GM12878 (cell line): ENCODE measurements around the gene WWOX. TPM values are rescaled to one million over a fixed set of nuclear protein-coding genes. Genes with fewer than 3 reads are reported as not detected.

Experiments
- ASH2L ChIP-seq: fragments of 300-600, 200-600 bp; sonication (generic); IDR thresholded peaks from 2 replicates; pipeline ENCODE4 v1.6.1; 2017; ENCODE audit warnings: low read depth, mild to moderate bottlenecking, borderline replicate concordance
- BACH1 ChIP-seq: fragments of 450-650 bp; IDR thresholded peaks from 2 replicates; pipeline ENCODE4 v1.6.1; 2017; ENCODE audit warnings: mild to moderate bottlenecking, borderline replicate concordance
- CBFB ChIP-seq: IDR thresholded peaks from 2 replicates; pipeline ENCODE4 v1.6.1; 2016; ENCODE audit warnings: antibody characterized with exemption, low read depth
- CHD4 ChIP-seq: fragments of 200-600 bp; sonication (generic); IDR thresholded peaks from 2 replicates; pipeline ENCODE4 v1.6.1; 2016; ENCODE audit warnings: mild to moderate bottlenecking
- NFYA ChIP-seq: IDR thresholded peaks from 2 replicates; pipeline ENCODE4 v1.6.1; 2011; ENCODE audit warnings: low read depth, mild to moderate bottlenecking, low read length, improper control_type of control experiment, borderline replicate concordance
- PML ChIP-seq: IDR thresholded peaks from 2 replicates; pipeline ENCODE4 v1.6.1; 2012; ENCODE audit warnings: low read length, inconsistent platforms
- POLR2AphosphoS5 ChIP-seq: IDR thresholded peaks from 2 replicates; pipeline ENCODE4 v1.6.1; 2011; ENCODE audit warnings: mild to moderate bottlenecking, low read length, inconsistent platforms
- POU2F2 ChIP-seq: IDR thresholded peaks from 3 replicates; pipeline ENCODE4 v1.6.1; 2011; ENCODE audit warnings: low read depth, mild to moderate bottlenecking, low read length, borderline replicate concordance
- RFX5 ChIP-seq: IDR thresholded peaks from 2 replicates; pipeline ENCODE4 v1.6.1; 2011; ENCODE audit warnings: low read depth, low read length, improper control_type of control experiment
- SIX5 ChIP-seq: IDR thresholded peaks from 2 replicates; pipeline ENCODE4 v1.6.1; 2011; ENCODE audit warnings: mild to moderate bottlenecking, low read depth, low read length, moderate library complexity; ENCODE audit not compliant: severe bottlenecking
- SMARCA5 ChIP-seq: fragments of 450-650 bp; IDR thresholded peaks from 2 replicates; pipeline ENCODE4 v1.6.1; 2017; ENCODE audit warnings: mild to moderate bottlenecking
- SP1 ChIP-seq: IDR thresholded peaks from one replicate; pipeline ENCODE4 v1.6.1; 2011; ENCODE audit warnings: low read depth, low read length
- SUZ12 ChIP-seq: fragments of 200-600 bp; sonication (generic); IDR thresholded peaks from one replicate; pipeline ENCODE4 v1.6.1; 2018; ENCODE audit warnings: antibody characterized with exemption, mild to moderate bottlenecking; ENCODE audit not compliant: unreplicated experiment
- WRNIP1 ChIP-seq: IDR thresholded peaks from 2 replicates; pipeline ENCODE4 v1.6.1; 2011; ENCODE audit warnings: low read depth, low read length, improper control_type of control experiment, borderline replicate concordance
- ZNF622 ChIP-seq: fragments of 450-650 bp; IDR thresholded peaks from 2 replicates; pipeline ENCODE4 v1.6.1; 2017; ENCODE audit warnings: mild to moderate bottlenecking, inconsistent platforms
- polyA plus RNA-seq, 11 experiments: library from polyadenylated mRNA; depleted of rRNA in 4 of 11; unstranded in 6 of 11; stranded (reverse) in 5 of 11; fragments of >200 nt; fragmentation: Nextera tagmentation in 4 of 11; fragmentation: Illumina TruSeq in 1 of 11; extraction: Ambion mirVana in 4 of 11; extraction: Trizol in 1 of 11; gene quantifications; 1 replicate in 1 of 11; 2 replicates in 10 of 11; pipeline versions ENCODE4 v1.2.1 to v1.2.3, GENCODE V29; 2011 to 2016; ENCODE audit warnings: inconsistent platforms in 2 of 11, missing spikeins in 2 of 11, low read depth in 1 of 11
- total RNA-seq, 4 experiments: library from RNA; depleted of rRNA in 3 of 4; stranded (reverse); fragments of >200 nt in 3 of 4; fragmentation: Illumina TruSeq in 1 of 4; extraction: Trizol in 1 of 4; gene quantifications; 2 replicates each; pipeline versions ENCODE4 v1.2.1 to v1.2.3, GENCODE V29; 2013 to 2021
- TF ChIP-seq, protein P1 (sequence below): IDR thresholded peaks from 2 replicates; pipeline ENCODE4 v1.6.1; 2012; ENCODE audit warnings: low read length, inconsistent platforms
- TF ChIP-seq, protein P2 (sequence below): fragments of 450-650 bp; IDR thresholded peaks from 2 replicates; pipeline ENCODE4 v1.6.1; 2016; ENCODE audit warnings: mild to moderate bottlenecking
- TF ChIP-seq, protein P3 (sequence below): IDR thresholded peaks from 2 replicates; pipeline ENCODE4 v1.6.1; 2011; ENCODE audit warnings: low read depth, low read length, improper control_type of control experiment, borderline replicate concordance
- TF ChIP-seq, protein P4 (sequence below): fragments of 450-650 bp; IDR thresholded peaks from 2 replicates; pipeline ENCODE4 v1.6.1; 2017; ENCODE audit warnings: mild to moderate bottlenecking
- TF ChIP-seq, protein P5 (sequence below): fragments of 450-650 bp; formaldehyde crosslinking; IDR thresholded peaks from 2 replicates; pipeline ENCODE4 v1.4.0; 2022; ENCODE audit warnings: mild to moderate bottlenecking, moderate library complexity
- TF ChIP-seq, protein P6 (sequence below): fragments of 450-650 bp; IDR thresholded peaks from 2 replicates; pipeline ENCODE4 v1.6.1; 2017; ENCODE audit warnings: mild to moderate bottlenecking, low read depth, inconsistent platforms; ENCODE audit not compliant: poor library complexity, severe bottlenecking

Gene WWOX
- total and polyA plus RNA-seq, 10 of the 15 experiments (the other 5 are each of a cell fraction or from before 2014, with no cell fraction given): 2.8 to 24.4 (median 17.8) TPM

DNA sequence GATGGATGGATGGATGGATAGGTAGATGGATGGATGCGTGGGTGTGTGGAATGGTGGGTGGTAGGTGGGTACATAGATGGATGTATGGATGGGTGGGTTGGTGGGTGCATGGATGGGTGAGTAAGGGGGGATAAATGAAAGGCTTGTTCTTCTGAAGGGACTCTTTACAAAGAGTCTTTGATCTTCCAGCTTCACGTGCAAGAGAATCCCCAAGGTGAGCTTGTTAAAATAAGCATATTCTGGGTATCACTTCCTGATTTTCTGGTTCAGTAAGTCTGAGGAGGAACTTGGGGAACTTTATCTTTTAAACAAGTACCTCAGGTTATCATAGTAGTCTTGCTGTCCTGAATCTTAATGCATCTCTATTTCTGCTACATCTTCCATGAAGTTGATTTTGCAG, 862.0 kb downstream of the WWOX start (continued):
- TF ChIP-seq SUZ12 (no peak), SMARCA5 (no peak), ASH2L (no peak), CBFB (no peak), NFYA (no peak), PML (no peak), RFX5 (no peak), WRNIP1 (no peak), SIX5 (no peak), CHD4 (no peak), SP1 (no peak), POLR2AphosphoS5 (no peak), ZNF622 (no peak), BACH1 (0 out of 2 replicates have a peak, but pooled peaks have one; percentile 26), POU2F2 (peak; percentile 27; the same call in 1 of the 3 replicates)
- TF ChIP-seq, protein P1, sequence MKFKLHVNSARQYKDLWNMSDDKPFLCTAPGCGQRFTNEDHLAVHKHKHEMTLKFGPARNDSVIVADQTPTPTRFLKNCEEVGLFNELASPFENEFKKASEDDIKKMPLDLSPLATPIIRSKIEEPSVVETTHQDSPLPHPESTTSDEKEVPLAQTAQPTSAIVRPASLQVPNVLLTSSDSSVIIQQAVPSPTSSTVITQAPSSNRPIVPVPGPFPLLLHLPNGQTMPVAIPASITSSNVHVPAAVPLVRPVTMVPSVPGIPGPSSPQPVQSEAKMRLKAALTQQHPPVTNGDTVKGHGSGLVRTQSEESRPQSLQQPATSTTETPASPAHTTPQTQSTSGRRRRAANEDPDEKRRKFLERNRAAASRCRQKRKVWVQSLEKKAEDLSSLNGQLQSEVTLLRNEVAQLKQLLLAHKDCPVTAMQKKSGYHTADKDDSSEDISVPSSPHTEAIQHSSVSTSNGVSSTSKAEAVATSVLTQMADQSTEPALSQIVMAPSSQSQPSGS: peak; percentile 77; the same call in 1 of the 2 replicates
- TF ChIP-seq, protein P2, sequence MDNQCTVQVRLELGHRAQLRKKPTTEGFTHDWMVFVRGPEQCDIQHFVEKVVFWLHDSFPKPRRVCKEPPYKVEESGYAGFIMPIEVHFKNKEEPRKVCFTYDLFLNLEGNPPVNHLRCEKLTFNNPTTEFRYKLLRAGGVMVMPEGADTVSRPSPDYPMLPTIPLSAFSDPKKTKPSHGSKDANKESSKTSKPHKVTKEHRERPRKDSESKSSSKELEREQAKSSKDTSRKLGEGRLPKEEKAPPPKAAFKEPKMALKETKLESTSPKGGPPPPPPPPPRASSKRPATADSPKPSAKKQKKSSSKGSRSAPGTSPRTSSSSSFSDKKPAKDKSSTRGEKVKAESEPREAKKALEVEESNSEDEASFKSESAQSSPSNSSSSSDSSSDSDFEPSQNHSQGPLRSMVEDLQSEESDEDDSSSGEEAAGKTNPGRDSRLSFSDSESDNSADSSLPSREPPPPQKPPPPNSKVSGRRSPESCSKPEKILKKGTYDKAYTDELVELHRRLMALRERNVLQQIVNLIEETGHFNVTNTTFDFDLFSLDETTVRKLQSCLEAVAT: no peak
- TF ChIP-seq, protein P3, sequence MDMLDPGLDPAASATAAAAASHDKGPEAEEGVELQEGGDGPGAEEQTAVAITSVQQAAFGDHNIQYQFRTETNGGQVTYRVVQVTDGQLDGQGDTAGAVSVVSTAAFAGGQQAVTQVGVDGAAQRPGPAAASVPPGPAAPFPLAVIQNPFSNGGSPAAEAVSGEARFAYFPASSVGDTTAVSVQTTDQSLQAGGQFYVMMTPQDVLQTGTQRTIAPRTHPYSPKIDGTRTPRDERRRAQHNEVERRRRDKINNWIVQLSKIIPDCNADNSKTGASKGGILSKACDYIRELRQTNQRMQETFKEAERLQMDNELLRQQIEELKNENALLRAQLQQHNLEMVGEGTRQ: no peak
- TF ChIP-seq, protein P4, sequence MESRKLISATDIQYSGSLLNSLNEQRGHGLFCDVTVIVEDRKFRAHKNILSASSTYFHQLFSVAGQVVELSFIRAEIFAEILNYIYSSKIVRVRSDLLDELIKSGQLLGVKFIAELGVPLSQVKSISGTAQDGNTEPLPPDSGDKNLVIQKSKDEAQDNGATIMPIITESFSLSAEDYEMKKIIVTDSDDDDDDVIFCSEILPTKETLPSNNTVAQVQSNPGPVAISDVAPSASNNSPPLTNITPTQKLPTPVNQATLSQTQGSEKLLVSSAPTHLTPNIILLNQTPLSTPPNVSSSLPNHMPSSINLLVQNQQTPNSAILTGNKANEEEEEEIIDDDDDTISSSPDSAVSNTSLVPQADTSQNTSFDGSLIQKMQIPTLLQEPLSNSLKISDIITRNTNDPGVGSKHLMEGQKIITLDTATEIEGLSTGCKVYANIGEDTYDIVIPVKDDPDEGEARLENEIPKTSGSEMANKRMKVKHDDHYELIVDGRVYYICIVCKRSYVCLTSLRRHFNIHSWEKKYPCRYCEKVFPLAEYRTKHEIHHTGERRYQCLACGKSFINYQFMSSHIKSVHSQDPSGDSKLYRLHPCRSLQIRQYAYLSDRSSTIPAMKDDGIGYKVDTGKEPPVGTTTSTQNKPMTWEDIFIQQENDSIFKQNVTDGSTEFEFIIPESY: no peak
- TF ChIP-seq, protein P5, sequence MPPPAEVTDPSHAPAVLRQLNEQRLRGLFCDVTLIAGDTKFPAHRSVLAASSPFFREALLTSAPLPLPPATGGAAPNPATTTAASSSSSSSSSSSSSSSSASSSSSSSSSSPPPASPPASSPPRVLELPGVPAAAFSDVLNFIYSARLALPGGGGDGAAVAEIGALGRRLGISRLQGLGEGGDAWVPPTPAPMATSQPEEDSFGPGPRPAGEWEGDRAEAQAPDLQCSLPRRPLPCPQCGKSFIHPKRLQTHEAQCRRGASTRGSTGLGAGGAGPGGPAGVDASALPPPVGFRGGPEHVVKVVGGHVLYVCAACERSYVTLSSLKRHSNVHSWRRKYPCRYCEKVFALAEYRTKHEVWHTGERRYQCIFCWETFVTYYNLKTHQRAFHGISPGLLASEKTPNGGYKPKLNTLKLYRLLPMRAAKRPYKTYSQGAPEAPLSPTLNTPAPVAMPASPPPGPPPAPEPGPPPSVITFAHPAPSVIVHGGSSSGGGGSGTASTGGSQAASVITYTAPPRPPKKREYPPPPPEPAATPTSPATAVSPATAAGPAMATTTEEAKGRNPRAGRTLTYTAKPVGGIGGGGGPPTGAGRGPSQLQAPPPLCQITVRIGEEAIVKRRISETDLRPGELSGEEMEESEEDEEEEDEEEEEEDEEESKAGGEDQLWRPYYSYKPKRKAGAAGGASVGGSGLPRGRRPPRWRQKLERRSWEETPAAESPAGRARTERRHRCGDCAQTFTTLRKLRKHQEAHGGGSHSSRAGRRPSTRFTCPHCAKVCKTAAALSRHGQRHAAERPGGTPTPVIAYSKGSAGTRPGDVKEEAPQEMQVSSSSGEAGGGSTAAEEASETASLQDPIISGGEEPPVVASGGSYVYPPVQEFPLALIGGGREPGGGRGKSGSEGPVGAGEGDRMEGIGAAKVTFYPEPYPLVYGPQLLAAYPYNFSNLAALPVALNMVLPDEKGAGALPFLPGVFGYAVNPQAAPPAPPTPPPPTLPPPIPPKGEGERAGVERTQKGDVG (CRISPR knock-in tag): no peak
- TF ChIP-seq, protein P6, sequence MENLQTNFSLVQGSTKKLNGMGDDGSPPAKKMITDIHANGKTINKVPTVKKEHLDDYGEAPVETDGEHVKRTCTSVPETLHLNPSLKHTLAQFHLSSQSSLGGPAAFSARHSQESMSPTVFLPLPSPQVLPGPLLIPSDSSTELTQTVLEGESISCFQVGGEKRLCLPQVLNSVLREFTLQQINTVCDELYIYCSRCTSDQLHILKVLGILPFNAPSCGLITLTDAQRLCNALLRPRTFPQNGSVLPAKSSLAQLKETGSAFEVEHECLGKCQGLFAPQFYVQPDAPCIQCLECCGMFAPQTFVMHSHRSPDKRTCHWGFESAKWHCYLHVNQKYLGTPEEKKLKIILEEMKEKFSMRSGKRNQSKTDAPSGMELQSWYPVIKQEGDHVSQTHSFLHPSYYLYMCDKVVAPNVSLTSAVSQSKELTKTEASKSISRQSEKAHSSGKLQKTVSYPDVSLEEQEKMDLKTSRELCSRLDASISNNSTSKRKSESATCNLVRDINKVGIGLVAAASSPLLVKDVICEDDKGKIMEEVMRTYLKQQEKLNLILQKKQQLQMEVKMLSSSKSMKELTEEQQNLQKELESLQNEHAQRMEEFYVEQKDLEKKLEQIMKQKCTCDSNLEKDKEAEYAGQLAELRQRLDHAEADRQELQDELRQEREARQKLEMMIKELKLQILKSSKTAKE: no peak
